Lung microvascular endothelial cell (primary cell): ENCODE results near the gene SCAPER. TPM values are rescaled to one million over a fixed set of nuclear protein-coding genes. Genes with fewer than 3 reads are reported as not detected.
A peak's percentile ranks its signal among the peaks of the same experiment; 100 is the strongest.
"Not testable (repeated sequence)": the region's sequence is repeated elsewhere in the genome, so short reads cannot be mapped to it uniquely, and the experiment has no call there.

Experiments
- DNase-seq, 2 donors: peaks; one replicate each; pipeline versions ENCODE4 v3.0.0 to v3.0.0-alpha.2; 2010; ENCODE audit warnings: low read depth in 2 of 2
- total RNA-seq: library from RNA; depleted of rRNA; stranded (reverse); fragments of >200 nt; gene quantifications from 2 replicates; pipeline ENCODE4 v1.2.1, GENCODE V29; 2014

SCAPER gene
- total RNA-seq, 1 donor from 2014 or later, result 11.5 TPM

- DNase-seq, result no peak
Observed at GRCh38 chr15:76913737-76914136, 8.6 kb upstream of the SCAPER start.

GRCh38 chr15:76912430-76912829, 7.3 kb upstream of the SCAPER start:
- no peak for DNase-seq

GRCh38 chr15:76905855-76906254, 715 bp upstream of the SCAPER start:
- peak; percentile 1 to 13 for DNase-seq

GRCh38 chr15:76904461-76905012, 603 bp downstream of the SCAPER start:
- DNase-seq, result peak; percentile 23 to 35

GRCh38 chr15:76903251-76903681, 1.9 kb downstream of the SCAPER start:
- DNase-seq, result peak; percentile 31 to 52

- no peak for DNase-seq
Observed at GRCh38 chr15:76901965-76902364, 3.2 kb downstream of the SCAPER start.

- DNase-seq, result not testable (repeated sequence)
Observed at GRCh38 chr15:76899931-76900310, 5.2 kb downstream of the SCAPER start.

GRCh38 chr15:76899176-76899930, 5.8 kb downstream of the SCAPER start:
- not testable (repeated sequence) for DNase-seq

- no peak for DNase-seq
Observed at GRCh38 chr15:76898102-76898501, 7.0 kb downstream of the SCAPER start.

GRCh38 chr15:76894174-76894573, 11.0 kb downstream of the SCAPER start:
- DNase-seq, result no peak

- not testable (repeated sequence) for DNase-seq
Observed at GRCh38 chr15:76892836-76893235, 12.3 kb downstream of the SCAPER start.

GRCh38 chr15:76887280-76888141, 17.6 kb downstream of the SCAPER start:
- DNase-seq, result not testable (repeated sequence)

GRCh38 chr15:76885212-76885611, 19.9 kb downstream of the SCAPER start:
- DNase-seq, result no peak

GRCh38 chr15:76875911-76876310, 29.2 kb downstream of the SCAPER start:
- no peak for DNase-seq

- not testable (repeated sequence) for DNase-seq
Observed at GRCh38 chr15:76873066-76873465, 32.1 kb downstream of the SCAPER start.

- peak in 1 of 2 donors; percentile 88 for DNase-seq
Observed at GRCh38 chr15:76871930-76872329, 33.2 kb downstream of the SCAPER start.

- no peak for DNase-seq
Observed at GRCh38 chr15:76868740-76869139, 36.4 kb downstream of the SCAPER start.

- peak; percentile 43 to 68 for DNase-seq
Observed at GRCh38 chr15:76866716-76867321, 38.3 kb downstream of the SCAPER start.

- DNase-seq, result no peak
Observed at GRCh38 chr15:76866008-76866407, 39.1 kb downstream of the SCAPER start.

- no peak for DNase-seq
Observed at GRCh38 chr15:76865548-76865991, 39.6 kb downstream of the SCAPER start.

GRCh38 chr15:76864586-76864985, 40.6 kb downstream of the SCAPER start:
- no peak for DNase-seq

- no peak for DNase-seq
Observed at GRCh38 chr15:76863693-76864092, 41.4 kb downstream of the SCAPER start.
